ENCODE data around the gene NDUFA8. TPM values are rescaled to one million over a fixed set of nuclear protein-coding genes. Genes with fewer than 3 reads are reported as not detected.

The NDUFA8 gene
- total and polyA plus RNA-seq, 9 of the 15 experiments (the other 6 are each of a cell fraction or from before 2014, with no cell fraction given): 105 to 212 (median 133) TPM

- TF ChIP-seq, protein P1, sequence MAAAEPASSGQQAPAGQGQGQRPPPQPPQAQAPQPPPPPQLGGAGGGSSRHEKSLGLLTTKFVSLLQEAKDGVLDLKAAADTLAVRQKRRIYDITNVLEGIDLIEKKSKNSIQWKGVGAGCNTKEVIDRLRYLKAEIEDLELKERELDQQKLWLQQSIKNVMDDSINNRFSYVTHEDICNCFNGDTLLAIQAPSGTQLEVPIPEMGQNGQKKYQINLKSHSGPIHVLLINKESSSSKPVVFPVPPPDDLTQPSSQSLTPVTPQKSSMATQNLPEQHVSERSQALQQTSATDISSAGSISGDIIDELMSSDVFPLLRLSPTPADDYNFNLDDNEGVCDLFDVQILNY (CRISPR knock-in tag; IDR thresholded peaks at IDR 0.05): no peak
- TF ChIP-seq NR3C1 (CRISPR knock-in tag; IDR thresholded peaks at IDR 0.05) (no peak), GTF2F1 (IDR thresholded peaks at IDR 0.05; ENCODE audit: low read depth, low read length) (no peak), E2F8 (IDR thresholded peaks at IDR 0.05; ENCODE audit: low read depth, partially characterized antibody) (no peak), GABPA (tag; conservative IDR thresholded peaks at IDR 0.05; ENCODE audit: low read depth) (no peak), CREB3 (tag; conservative IDR thresholded peaks at IDR 0.05; ENCODE audit: low read depth) (no peak), CSDE1 (IDR thresholded peaks at IDR 0.05) (no peak), ZKSCAN3 (CRISPR knock-in tag; IDR thresholded peaks at IDR 0.05) (no peak), SIN3A (IDR thresholded peaks at IDR 0.05; ENCODE audit: borderline replicate concordance in 2 of 2, control insufficient read depth in 1 of 2, low read depth in 2 of 2, low read length in 2 of 2) (no peak), RB1 (IDR thresholded peaks at IDR 0.05; ENCODE audit: low read depth) (no peak), PTBP1 (IDR thresholded peaks at IDR 0.05; ENCODE audit: low read depth, low read length) (no peak), EZH2 (IDR thresholded peaks at IDR 0.05; ENCODE audit: borderline replicate concordance, low read depth, low read length) (no peak), ZNF274 (IDR thresholded peaks at IDR 0.05; ENCODE audit: borderline replicate concordance, low read depth, low read length) (no peak), FOXJ2 (tag; IDR thresholded peaks at IDR 0.05) (no peak), EWSR1 (IDR thresholded peaks at IDR 0.05; ENCODE audit: borderline replicate concordance, low read depth, partially characterized antibody) (no peak), RHOXF2B (CRISPR knock-in tag; conservative IDR thresholded peaks at IDR 0.05) (no peak), ADNP (tag; IDR thresholded peaks at IDR 0.05) (no peak), C11orf30 (IDR thresholded peaks at IDR 0.05; ENCODE audit: low read depth) (no peak), USF2 (CRISPR knock-in tag; IDR thresholded peaks at IDR 0.05) (no peak), TAL1 (IDR thresholded peaks at IDR 0.05) (no peak), ZBED1 (IDR thresholded peaks at IDR 0.05) (no peak), ZFP1 (CRISPR knock-in tag; IDR thresholded peaks at IDR 0.05) (no peak)
- TF ChIP-seq, protein P2, sequence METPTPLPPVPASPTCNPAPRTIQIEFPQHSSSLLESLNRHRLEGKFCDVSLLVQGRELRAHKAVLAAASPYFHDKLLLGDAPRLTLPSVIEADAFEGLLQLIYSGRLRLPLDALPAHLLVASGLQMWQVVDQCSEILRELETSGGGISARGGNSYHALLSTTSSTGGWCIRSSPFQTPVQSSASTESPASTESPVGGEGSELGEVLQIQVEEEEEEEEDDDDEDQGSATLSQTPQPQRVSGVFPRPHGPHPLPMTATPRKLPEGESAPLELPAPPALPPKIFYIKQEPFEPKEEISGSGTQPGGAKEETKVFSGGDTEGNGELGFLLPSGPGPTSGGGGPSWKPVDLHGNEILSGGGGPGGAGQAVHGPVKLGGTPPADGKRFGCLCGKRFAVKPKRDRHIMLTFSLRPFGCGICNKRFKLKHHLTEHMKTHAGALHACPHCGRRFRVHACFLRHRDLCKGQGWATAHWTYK (CRISPR knock-in tag; IDR thresholded peaks at IDR 0.05): no peak
Observed at GRCh38 chr9:122122903-122123632, 36.5 kb downstream of the NDUFA8 start (continued).

All from K562 (cell line).